IPS-NIHi7 (cell line): ENCODE results near the gene DHRS9.
"Not testable (repeated sequence)": the region's sequence is repeated elsewhere in the genome, so short reads cannot be mapped to it uniquely, and the experiment has no call there.

ENCODE experiments used
- DNase-seq: peaks from one replicate; pipeline ENCODE4 v3.0.0; 2012; ENCODE audit warnings: mixed read lengths; ENCODE audit errors: extremely low spot score

DHRS9 gene

DNA sequence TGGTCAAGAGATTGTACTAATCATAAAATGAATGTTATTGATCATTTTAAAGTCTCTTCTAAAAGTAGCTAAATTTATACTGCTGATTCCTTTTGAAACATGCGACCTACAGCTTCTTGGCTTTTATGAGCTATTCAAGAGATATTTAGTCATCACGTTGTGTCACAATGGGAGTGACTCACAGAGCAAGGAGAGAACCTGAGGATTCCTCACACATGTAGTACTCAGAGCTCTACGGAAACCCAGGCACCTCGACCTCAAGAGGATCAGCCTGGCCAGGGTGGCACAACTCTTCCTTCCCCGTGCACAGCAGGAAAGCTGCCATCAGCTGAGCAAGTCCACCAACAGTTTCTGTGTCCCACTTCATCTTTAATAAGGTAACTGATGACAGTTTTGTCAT lies at the start of gene DHRS9:
Gene DHRS9 (plus strand): TSS at position 223 of the 400 bp plus-strand sequence. CDS start 12,019 bp downstream, outside the sequence.
- no peak for DNase-seq

DNA sequence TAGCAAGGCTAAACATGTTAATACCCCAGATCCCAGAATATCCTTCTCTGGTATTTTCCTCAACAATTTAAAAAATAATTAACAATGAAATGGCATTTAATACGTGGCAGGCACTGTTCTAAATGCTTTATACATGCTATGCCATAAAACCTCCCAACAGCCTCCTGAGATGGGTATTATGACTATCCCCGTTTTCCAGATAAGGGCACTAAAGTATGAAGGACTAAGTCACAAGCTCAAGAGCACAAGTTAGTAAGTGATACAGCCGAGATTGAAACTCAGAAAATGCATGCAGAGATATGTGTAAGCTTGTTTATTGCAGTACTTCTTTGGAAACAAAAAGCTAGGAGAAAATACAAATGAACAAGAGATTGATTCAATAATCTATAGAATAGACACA lies 46.2 kb upstream of the DHRS9 start:
- no peak for DNase-seq

DNA sequence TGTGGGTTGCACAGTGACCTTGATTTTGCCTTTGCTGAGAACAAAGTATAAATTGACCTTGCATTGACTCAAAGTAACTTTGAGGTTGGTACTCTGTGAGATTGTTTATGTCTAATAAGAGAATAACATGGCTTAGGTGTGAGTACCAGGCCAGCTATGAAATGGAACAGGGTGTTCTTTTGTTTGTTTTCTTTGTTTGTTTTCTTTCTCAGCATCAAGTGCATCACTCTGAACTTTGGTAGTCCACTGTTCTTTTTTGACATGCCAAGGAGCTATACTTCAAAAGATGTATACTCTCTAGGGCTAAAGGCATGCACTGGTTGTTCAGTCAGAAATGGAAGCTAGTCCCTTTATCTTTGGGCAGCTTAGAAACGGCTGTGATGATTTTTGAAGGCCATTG lies 43.3 kb upstream of the DHRS9 start:
- no peak for DNase-seq

DNA sequence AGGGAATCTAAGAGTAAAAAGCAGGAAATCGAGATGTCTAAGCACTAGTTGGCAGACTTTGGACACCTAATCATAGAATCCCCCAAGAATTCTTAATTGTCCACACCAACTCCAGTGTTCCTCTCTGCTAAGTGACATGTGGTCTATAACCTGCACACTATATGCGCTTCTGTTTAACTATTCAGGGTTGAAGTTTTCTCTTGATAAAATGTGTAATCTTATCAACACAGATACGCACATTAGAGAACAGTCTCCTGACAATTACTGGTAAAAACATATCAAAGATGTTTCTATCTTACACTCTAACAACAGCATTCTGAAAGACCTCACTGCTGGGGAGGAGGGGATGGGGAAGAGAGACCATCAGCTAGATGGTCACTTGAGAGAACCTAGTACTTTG lies 42.1 kb upstream of the DHRS9 start:
- no peak for DNase-seq

DNA sequence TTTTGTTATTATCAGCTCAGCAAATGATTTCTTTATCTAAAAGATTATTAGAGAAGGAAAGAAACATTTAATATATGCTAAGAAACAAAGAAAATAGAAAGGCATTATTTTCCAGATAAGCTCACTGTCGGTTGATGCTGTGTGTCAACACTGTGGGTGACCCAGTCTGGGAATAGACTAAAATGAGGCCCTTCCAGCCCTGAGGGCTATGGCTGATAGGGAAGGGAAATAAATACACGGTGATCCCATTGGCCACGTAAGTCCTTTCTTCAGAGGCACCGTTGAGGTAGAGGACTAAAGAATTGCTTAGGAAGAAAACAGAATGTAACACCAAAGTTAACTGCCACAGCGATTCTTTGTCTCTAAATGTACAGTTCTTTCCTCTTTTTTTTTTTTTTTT lies 40.0 kb upstream of the DHRS9 start:
- no peak for DNase-seq

DNA sequence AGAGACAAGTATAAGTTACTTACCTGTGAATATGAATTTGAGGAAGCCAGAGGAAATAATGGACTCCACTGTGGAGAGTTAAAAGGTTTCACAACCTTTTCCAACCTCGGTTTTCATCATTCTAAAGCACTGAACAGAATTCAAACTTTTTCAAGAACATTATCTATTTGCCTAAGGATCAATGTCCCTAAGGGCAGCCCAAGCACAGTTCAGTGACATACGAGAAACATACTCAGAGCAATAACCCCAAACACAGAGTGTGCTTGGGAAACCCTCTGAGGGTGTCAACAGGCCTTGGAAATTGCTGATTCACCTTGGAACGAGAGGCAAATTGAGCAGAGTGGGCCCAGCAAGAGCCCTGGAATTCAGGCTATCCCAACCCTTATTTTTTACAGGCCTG lies 38.2 kb upstream of the DHRS9 start, which contains the start of gene ABCB11:
Gene ABCB11 (minus strand): TSS at position 123 of the 400 bp plus-strand sequence. CDS start 13,199 bp downstream, outside the sequence.
- DNase-seq: no peak

DNA sequence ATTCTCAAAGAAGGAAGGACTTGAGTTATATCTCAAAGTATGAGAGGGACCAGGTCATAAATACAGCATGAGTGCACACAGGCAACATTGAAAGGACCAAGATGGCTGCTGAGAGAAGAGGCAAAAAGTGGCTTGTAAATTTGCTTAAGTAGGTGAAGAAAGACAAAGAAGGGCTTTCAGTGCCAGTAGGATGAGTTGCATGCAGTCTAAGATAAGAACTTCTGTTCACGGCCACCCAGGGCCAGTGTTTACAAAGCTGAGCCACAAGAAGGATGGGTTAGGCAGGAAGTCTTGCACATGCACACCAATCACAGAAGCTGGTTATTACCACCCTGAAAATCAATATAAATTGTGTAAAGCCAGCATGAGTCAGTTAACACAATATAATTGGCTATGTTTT lies 35.1 kb upstream of the DHRS9 start:
- no peak for DNase-seq

DNA sequence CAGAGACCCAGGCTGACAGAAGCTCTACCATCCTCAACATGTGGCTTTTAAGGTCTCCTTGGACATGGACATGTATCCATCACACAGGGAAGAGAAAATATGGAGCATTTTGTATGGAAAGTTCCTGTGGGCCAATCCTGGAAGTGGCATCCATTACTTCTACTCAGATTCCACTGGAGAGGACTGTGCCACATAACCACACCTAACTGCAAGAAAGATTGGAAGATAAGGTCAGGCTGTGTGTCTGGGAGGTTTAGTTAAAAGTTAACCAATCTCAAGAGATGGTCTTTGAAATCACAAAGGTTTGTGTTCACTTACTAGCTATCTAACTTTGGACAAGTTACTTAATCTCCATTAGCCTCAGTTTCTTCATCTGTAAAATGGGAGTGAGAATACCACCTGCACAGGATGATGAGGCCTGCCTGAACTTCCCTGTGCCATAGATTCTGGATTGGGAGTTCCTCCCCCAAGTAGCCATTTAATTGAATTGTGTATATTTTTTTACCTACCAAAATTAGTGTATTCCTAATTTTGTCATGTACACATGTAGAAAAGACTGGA lies 34.3 kb upstream of the DHRS9 start:
- no peak for DNase-seq

DNA sequence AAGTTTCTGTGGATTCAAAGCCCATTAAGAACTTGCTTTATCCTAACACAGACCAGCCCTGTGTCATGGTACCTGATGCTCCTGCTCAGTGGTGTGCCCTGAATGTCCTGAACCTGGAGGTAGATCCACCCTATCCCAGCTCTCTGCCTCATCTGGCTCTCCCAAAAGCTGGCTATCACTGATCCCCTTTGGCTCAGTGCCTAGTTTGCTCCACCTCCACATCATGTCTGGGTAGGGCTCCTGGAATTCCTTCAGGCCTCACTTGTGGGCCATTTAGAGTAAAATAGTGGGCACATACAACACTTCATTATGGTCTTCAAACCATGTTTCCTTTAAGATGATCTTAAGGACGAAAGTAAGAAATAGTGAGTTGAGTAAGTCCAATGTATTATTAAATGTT lies 33.5 kb upstream of the DHRS9 start:
- DNase-seq: no peak

DNA sequence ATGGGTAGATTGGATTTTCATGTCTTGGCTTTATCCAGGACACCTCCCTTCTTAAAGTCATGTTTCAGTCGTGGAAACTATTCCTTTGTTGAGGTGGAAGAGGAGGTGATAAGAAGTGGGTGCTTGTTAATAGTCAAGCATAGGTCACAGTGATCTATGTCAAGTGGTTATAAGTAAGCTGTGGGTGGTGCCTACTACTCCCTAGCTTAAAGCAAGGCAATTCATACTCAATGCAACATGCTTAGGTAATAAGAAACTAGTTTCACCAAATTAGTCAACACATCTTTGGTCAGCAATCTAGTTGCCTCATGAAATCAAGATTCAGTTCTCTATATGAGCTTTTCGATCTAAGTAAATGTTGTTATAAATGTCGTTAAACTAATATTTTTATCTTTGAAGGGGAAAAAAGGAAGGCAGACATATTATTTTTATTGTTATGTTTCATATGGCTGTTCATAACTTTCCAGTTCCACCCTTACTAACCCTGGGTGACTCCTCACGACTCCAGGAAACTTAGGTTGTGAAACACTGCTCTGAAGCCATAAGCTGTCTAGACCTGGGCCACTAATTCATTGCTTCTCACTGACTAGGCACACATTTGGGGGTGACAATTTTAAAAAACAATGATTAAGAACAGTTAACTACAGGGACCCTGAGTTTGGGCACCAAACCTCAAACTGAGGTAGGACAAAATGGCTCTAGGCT lies 32.5 kb upstream of the DHRS9 start:
- no peak for DNase-seq

DNA sequence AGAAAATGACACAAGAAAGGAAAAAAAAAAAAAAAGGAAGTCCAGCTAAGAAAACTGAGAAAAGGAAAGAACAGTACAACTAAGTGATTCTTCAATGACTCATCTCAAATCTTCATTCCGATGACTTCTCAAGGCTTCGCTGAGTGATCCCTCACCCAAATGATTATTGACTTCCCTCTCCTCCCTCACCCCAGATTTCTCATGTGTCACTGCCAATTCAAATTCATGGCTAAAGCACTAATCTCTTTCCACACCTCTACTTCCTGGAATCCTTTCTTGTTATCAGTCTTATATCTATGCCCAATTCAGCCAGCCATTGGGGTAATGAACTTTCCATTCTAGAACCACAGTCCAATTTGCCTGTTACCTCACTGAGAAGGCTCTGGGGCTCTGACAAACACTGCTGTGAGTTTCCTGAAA lies 31.0 kb upstream of the DHRS9 start:
- DNase-seq: no peak

DNA sequence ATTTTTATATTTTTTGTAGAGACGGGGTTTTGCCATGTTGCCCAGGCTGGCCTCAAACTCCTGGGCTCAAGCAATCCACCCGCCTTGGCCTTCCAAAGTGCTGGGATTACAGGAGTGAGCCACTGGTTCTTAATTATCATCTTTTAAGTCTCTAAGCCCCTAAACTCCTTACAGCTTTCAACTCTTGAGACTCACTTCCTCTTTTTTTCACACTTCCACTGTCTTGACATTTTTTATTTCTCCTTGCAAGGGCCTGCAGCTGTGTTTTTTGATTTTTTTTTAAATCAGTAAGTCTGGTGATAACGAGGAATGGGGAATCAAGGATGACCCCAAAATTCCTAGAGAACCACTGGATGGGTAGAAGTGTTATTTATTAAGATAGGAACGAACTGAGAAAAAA lies 29.7 kb upstream of the DHRS9 start:
- no peak for DNase-seq

DNA sequence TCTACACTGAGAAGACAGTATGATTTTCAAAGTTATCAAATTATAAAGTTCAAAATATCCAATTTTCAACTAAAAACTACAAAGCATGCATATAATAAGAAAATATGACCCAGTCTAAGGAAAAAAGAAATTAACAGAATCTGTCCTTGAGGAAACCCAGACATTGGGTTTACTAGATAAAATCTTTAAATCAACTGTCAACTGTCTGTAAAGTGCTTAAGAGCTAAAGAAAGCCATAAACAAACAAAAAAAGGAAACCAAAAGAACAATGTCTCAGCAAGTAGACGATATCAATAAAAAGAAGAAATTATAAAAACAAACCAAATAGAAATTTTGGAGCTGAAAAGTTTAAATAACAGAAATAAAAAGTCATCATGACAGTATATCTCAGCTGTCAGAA lies 27.8 kb upstream of the DHRS9 start:
- no peak for DNase-seq

DNA sequence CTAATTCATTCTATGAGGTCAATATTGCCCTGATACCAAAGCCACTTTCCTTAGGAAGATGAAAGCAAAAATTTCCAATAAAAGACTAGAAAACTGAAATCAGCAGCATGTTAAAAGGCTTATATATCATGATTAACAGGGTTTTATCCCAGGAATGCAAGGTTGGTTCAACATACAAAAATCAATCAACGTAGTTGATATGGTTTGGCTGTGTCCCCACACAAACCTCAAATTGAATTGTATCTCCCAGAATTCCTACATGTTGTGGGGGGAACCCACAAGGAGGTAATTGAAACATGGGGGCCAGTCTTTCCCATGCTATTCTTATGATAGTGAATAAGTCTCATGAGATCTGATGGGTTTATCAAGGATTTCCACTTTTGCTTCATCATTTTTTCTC lies 26.5 kb upstream of the DHRS9 start:
- DNase-seq: no peak

DNA sequence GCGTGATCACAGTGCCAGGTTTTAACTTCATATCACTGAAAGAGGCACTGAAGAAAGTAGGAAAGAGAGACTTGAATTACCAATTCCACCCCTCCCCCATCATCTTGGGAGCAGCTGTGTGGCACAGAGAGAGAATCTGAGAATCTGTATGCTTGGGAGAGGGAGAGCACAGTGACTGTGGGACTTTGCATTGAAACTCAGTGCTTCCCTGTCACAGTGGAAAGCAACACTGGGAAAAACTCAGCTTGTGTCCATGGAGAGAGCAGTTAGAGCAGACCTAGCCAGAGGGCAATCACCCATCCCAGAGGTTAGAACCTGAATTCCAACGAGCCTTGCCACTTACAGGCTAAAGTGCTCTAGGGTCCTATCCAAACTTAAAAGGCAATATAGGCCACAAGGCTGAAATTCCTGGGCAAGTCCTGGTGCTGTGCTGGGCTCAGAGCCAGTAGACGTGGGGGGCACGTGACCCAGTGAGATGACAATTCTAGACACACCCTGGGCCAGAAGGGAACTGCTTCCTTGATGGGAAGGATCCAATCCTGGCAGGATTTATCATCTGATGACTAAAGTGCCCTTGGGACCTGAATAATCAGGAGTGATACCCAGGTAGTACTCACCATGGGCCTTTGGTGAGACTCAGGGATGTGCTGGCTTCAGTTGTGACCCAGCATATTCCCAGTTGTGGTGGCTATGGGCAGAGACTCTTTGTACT lies 22.8 kb upstream of the DHRS9 start:
- no peak for DNase-seq

DNA sequence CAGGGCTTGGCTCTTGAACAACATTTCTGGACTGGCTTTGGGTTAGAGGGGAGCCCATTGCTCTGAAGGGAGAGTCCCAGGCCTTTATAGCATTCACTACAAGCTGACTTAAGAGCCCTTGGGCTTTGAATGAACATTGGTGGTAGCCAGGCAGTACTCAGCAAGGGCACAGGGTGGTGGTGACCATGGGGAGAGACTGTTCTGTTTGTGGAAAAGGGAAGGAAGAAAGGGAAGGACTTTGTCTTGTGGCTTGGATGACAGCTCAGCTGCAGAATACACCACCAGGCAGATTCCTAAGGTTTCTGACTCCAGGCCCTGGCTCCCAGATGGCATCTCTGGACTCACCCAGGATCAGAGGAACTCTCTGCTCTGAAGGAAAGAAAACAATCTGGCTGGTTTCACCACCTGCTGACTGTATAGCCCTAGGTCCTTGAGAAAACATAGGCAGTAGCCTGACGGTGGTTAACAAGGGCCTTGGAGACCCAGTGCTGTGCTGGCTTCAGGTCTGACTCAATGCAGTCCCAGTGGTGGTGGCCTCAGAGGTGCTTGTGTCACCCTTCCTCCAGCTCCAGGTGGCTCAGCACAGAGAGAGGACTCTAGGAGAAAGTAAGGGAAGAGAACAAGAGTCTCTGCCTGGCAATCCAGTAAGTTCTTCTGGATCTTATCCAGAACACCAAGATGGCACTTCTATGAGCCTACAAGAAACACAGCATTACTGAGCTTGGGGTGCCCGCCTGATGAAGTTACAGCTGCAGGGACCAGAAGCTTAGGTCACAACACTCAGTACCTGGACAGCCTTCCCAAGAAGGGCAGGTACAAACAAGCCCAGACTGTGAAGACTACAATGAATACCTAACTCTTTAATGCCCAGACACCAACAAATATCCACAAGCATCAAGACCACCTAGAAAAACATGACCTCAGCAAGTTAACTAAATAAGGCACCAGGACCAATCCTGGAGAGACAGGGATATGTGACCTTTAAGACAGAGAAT lies 21.8 kb upstream of the DHRS9 start:
- no peak for DNase-seq

DNA sequence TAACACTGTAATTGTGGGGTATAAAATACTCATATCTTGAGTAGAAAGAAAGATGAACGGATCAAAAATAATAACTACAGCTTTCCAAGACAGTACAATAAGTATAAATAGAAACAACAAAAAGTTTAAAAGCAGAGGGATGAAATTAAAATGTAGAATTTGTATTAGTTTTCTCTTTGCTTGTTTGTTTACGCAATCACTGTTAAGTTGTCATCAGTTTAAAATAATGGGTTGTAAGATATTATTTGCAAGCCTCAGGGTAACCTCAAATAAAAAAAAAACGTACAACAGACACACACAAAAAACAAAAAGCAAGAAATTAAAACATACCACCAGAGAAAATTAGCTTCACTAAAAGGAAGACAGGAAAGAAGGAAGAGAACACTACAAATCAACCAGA lies 20.2 kb upstream of the DHRS9 start:
- no peak for DNase-seq

DNA sequence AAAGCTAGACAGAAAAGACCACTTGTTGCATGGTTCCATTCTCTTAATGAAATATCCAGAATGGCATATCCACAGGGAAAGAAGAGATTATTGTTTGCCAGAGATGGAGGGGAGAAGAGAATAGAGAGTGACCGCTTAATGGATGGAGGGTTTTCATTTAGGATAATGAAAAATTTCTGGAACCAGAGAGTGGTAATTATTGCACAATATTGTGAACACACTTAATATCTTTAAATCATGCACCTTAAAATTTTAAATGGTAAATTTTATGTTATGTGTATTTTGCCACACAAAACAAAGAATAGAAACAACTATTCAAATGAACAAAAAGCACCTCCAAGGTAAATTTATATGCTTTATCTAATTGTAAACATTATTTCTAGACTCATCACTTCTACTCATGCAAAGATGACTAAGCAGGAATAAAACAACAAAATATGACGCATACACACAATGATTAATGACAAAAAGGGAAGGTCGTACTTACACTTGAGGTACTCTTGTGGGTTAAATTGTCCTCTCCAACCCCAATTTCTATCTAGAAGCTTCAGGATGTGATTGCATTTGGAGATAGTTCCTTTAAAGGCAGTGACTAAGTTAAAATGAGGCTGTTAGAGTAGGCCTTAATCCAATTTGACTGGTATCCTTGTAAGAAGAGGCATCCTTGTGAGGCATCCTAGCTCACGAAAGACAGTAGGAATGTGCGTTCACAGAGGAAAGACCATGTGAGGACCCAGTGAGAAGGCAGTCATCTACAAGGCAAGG lies 18.7 kb upstream of the DHRS9 start:
- no peak for DNase-seq

DNA sequence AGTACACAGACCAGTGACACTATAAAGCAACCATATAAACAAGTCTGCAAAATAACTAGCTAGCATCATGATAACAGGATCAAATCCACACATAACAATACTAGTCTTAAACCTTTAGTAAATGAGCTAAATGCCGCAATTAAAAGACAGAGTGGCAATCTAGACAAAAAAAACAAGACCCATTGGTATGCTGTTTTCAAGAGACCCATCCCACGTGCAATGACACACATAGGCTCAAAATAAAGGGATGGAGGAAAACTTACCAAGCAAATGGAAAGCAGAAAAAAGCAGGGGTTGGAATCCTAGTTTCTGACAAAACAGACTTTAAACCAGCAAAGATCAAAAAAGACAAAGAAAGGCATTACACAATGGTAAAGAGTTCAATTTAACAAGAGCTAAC lies 14.8 kb upstream of the DHRS9 start:
- not testable (repeated sequence) for DNase-seq

DNA sequence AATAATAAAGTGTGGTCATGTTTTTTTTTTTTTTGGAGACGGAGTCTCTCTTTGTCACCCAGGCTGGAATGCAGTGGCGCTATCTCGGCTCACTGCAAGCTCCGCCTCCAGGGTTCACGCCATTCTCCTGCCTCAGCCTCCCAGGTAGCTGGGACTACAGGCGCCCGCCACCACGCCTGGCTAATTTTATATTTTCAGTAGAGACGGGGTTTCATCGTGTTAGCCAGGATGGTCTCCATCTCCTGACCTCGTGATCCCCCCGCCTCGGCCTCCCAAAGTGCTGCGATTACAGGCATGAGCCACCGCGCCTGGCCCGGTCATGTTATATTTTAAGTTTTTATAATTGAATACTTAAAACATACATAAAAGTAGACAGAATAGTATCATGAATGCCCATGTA lies 5.2 kb upstream of the DHRS9 start:
- DNase-seq: not testable (repeated sequence)

DNA sequence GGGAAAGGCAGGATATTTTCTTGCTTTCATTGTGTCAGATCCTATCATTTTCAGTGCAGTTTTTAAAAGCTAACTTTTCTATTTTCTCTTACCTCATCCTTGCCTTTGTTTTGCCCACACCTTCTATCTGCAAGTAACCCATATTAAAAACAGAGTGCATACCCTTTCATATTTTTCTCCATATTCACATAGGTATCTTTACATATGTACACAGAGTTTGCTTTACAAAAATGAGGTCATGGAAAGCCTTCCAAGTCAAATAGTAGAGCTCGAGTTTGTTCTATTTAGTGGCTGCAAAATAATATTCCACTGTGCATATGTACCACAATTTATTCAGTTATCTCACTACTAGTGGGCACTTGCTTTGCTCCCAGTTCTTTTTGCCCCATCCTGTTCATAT lies 3.9 kb upstream of the DHRS9 start:
- DNase-seq: no peak
